ENCODE data around the gene FN1.

DNA sequence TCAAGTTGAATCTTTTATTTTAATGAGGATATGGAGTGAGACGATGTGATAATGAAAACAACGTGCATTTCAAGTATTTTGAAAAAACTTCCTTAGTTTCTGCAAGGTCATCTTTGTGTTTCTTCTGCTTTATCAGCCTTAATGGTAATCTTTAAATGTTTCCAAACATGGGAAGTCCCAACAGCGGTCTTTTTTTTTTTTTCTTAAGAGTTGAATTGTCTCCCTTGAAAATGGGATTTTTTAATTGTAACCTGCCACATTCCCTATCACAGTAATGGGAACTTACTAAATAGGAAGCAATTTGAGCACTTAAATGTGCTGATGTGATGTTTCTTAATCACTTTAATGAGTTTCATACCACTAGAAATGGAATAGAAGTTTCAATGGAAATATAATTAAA is 78.2 kb downstream of the FN1 start:
- TF ChIP-seq, protein P1, sequence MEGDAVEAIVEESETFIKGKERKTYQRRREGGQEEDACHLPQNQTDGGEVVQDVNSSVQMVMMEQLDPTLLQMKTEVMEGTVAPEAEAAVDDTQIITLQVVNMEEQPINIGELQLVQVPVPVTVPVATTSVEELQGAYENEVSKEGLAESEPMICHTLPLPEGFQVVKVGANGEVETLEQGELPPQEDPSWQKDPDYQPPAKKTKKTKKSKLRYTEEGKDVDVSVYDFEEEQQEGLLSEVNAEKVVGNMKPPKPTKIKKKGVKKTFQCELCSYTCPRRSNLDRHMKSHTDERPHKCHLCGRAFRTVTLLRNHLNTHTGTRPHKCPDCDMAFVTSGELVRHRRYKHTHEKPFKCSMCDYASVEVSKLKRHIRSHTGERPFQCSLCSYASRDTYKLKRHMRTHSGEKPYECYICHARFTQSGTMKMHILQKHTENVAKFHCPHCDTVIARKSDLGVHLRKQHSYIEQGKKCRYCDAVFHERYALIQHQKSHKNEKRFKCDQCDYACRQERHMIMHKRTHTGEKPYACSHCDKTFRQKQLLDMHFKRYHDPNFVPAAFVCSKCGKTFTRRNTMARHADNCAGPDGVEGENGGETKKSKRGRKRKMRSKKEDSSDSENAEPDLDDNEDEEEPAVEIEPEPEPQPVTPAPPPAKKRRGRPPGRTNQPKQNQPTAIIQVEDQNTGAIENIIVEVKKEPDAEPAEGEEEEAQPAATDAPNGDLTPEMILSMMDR (optimal IDR thresholded peaks at IDR 0.05 in 1 of 3, IDR thresholded peaks at IDR 0.05 in 1 of 3, conservative IDR thresholded peaks at IDR 0.05 in 1 of 3; ENCODE audit: extremely low read depth in 1 of 3, insufficient read depth in 2 of 3, low read length in 3 of 3): no peak
- no peak for TF ChIP-seq EZH2 (IDR thresholded peaks at IDR 0.05; ENCODE audit: low read length)
